GM21381 (cell line): ENCODE measurements around the gene SDK1.

Experiments
- ATAC-seq: cut with Tn5 transposase; IDR thresholded peaks from one replicate; pipeline ENCODE4 v1.9.1; 2021; ENCODE audit warnings: mild to moderate bottlenecking, moderate library complexity; ENCODE audit not compliant: unreplicated experiment

The SDK1 gene

GRCh38 chr7:3327099-3327498 is 26.0 kb downstream of the SDK1 start:
- ATAC-seq = no peak

- ATAC-seq = no peak
Observed at GRCh38 chr7:3327655-3328054, 26.6 kb downstream of the SDK1 start.

GRCh38 chr7:3332308-3332707 is 31.3 kb downstream of the SDK1 start:
- ATAC-seq = no peak

- no peak for ATAC-seq
Observed at GRCh38 chr7:3333861-3334260, 32.8 kb downstream of the SDK1 start.

- ATAC-seq = no peak
Observed at GRCh38 chr7:3336042-3336665, 35.1 kb downstream of the SDK1 start.

GRCh38 chr7:3338161-3338560 is 37.1 kb downstream of the SDK1 start:
- ATAC-seq = no peak

GRCh38 chr7:3345699-3346481 is 44.8 kb downstream of the SDK1 start:
- no peak for ATAC-seq

GRCh38 chr7:3349126-3349525 is 48.1 kb downstream of the SDK1 start:
- no peak for ATAC-seq

GRCh38 chr7:3356173-3356572 is 55.1 kb downstream of the SDK1 start:
- ATAC-seq = no peak

- ATAC-seq = no peak
Observed at GRCh38 chr7:3358991-3359390, 57.9 kb downstream of the SDK1 start.

- no peak for ATAC-seq
Observed at GRCh38 chr7:3367261-3367660, 66.2 kb downstream of the SDK1 start.

- ATAC-seq = no peak
Observed at GRCh38 chr7:3370068-3370830, 69.2 kb downstream of the SDK1 start.

- no peak for ATAC-seq
Observed at GRCh38 chr7:3370921-3371320, 69.9 kb downstream of the SDK1 start.

GRCh38 chr7:3371601-3372000 is 70.5 kb downstream of the SDK1 start:
- no peak for ATAC-seq

- ATAC-seq = no peak
Observed at GRCh38 chr7:3374239-3374638, 73.2 kb downstream of the SDK1 start.

- no peak for ATAC-seq
Observed at GRCh38 chr7:3378390-3379150, 77.5 kb downstream of the SDK1 start.

- no peak for ATAC-seq
Observed at GRCh38 chr7:3380034-3380433, 79.0 kb downstream of the SDK1 start.

GRCh38 chr7:3380886-3381685 is 80.0 kb downstream of the SDK1 start:
- no peak for ATAC-seq

GRCh38 chr7:3386423-3387190 is 85.6 kb downstream of the SDK1 start:
- ATAC-seq = no peak

- no peak for ATAC-seq
Observed at GRCh38 chr7:3393862-3394261, 92.8 kb downstream of the SDK1 start.
